GM12878 (cell line): ENCODE results near the gene SFXN1. TPM values are rescaled to one million over a fixed set of nuclear protein-coding genes. Genes with fewer than 3 reads are reported as not detected.

Source experiments
- ASH2L ChIP-seq: fragments of 300-600, 200-600 bp; sonication (generic); IDR thresholded peaks from 2 replicates; pipeline ENCODE4 v1.6.1; 2017; ENCODE audit warnings: low read depth, mild to moderate bottlenecking, borderline replicate concordance
- BCL3 ChIP-seq: IDR thresholded peaks from 2 replicates; pipeline ENCODE4 v1.6.1; 2011; ENCODE audit warnings: borderline replicate concordance, low read depth, mild to moderate bottlenecking, moderate library complexity, low read length; ENCODE audit not compliant: insufficient read depth, poor library complexity, severe bottlenecking
- CBFB ChIP-seq: IDR thresholded peaks from 2 replicates; pipeline ENCODE4 v1.6.1; 2016; ENCODE audit warnings: antibody characterized with exemption, low read depth
- CBX3 ChIP-seq: fragments of 200-600 bp; sonication (generic); IDR thresholded peaks from 2 replicates; pipeline ENCODE4 v1.6.1; 2016; ENCODE audit warnings: low read depth, borderline replicate concordance
- EGR1 ChIP-seq, 2 experiments: IDR thresholded peaks; 1 replicate in 1 of 2; 2 replicates in 1 of 2; pipeline ENCODE4 v1.6.1; 2011 to 2012; ENCODE audit warnings: low read depth in 2 of 2, low read length in 2 of 2, borderline replicate concordance in 1 of 2, mild to moderate bottlenecking in 1 of 2, moderate library complexity in 1 of 2
- MTA2 ChIP-seq: fragments of 450-650 bp; IDR thresholded peaks from 2 replicates; pipeline ENCODE4 v1.6.1; 2016; ENCODE audit warnings: low read depth, mild to moderate bottlenecking, moderate library complexity
- NRF1 ChIP-seq: conservative IDR thresholded peaks from 2 replicates; pipeline ENCODE4 v1.6.1; 2011; ENCODE audit warnings: mild to moderate bottlenecking, low read depth, low read length, improper control_type of control experiment
- PAX8 ChIP-seq: fragments of 450-650 bp; IDR thresholded peaks from 2 replicates; pipeline ENCODE4 v1.6.1; 2017; ENCODE audit warnings: mild to moderate bottlenecking, moderate library complexity
- POLR2AphosphoS5 ChIP-seq: IDR thresholded peaks from 2 replicates; pipeline ENCODE4 v1.6.1; 2011; ENCODE audit warnings: mild to moderate bottlenecking, low read length, inconsistent platforms
- RAD21 ChIP-seq: IDR thresholded peaks from 2 replicates; pipeline ENCODE4 v1.6.1; 2011; ENCODE audit warnings: mild to moderate bottlenecking, low read depth, low read length, moderate library complexity; ENCODE audit not compliant: insufficient read depth
- RAD51 ChIP-seq: fragments of 450-650 bp; IDR thresholded peaks from 2 replicates; pipeline ENCODE4 v1.6.1; 2016; ENCODE audit warnings: moderate library complexity, mild to moderate bottlenecking, inconsistent platforms
- STAT1 ChIP-seq: fragments of 450-650 bp; conservative IDR thresholded peaks from 2 replicates; pipeline ENCODE4 v1.6.1; 2014; ENCODE audit warnings: antibody characterized with exemption, mild to moderate bottlenecking
- SUPT20H ChIP-seq: IDR thresholded peaks from 2 replicates; pipeline ENCODE4 v1.6.1; 2011; ENCODE audit warnings: low read depth, mild to moderate bottlenecking, low read length, moderate library complexity, borderline replicate concordance; ENCODE audit not compliant: control insufficient read depth
- TAF1 ChIP-seq: IDR thresholded peaks from 2 replicates; pipeline ENCODE4 v1.6.1; 2011; ENCODE audit warnings: mild to moderate bottlenecking, low read depth, low read length, borderline replicate concordance
- WRNIP1 ChIP-seq: IDR thresholded peaks from 2 replicates; pipeline ENCODE4 v1.6.1; 2011; ENCODE audit warnings: low read depth, low read length, improper control_type of control experiment, borderline replicate concordance
- polyA plus RNA-seq, 11 experiments: library from polyadenylated mRNA; depleted of rRNA in 4 of 11; unstranded in 6 of 11; stranded (reverse) in 5 of 11; fragments of >200 nt; fragmentation: Nextera tagmentation in 4 of 11; fragmentation: Illumina TruSeq in 1 of 11; extraction: Ambion mirVana in 4 of 11; extraction: Trizol in 1 of 11; gene quantifications; 1 replicate in 1 of 11; 2 replicates in 10 of 11; pipeline versions ENCODE4 v1.2.1 to v1.2.3, GENCODE V29; 2011 to 2016; ENCODE audit warnings: inconsistent platforms in 2 of 11, missing spikeins in 2 of 11, low read depth in 1 of 11
- total RNA-seq, 4 experiments: library from RNA; depleted of rRNA in 3 of 4; stranded (reverse); fragments of >200 nt in 3 of 4; fragmentation: Illumina TruSeq in 1 of 4; extraction: Trizol in 1 of 4; gene quantifications; 2 replicates each; pipeline versions ENCODE4 v1.2.1 to v1.2.3, GENCODE V29; 2013 to 2021
- TF ChIP-seq, protein P1 (sequence below): IDR thresholded peaks from 2 replicates; pipeline ENCODE4 v1.6.1; 2012; ENCODE audit warnings: improper control_type of control experiment, low read depth, low read length; ENCODE audit not compliant: insufficient replicate concordance
- TF ChIP-seq, protein P2 (sequence below): fragments of 450-650 bp; IDR thresholded peaks from 2 replicates; pipeline ENCODE4 v1.6.1; 2018; ENCODE audit warnings: borderline replicate concordance, mild to moderate bottlenecking; ENCODE audit not compliant: partially characterized antibody
- TF ChIP-seq, protein P3 (sequence below), 3 experiments: IDR thresholded peaks in 2 of 3; conservative IDR thresholded peaks in 1 of 3; 2 replicates each; pipeline ENCODE4 v1.5.1; 2011; ENCODE audit warnings: low read depth in 3 of 3, low read length in 3 of 3, mild to moderate bottlenecking in 3 of 3, control low read depth in 2 of 3, moderate library complexity in 2 of 3, inconsistent platforms in 1 of 3, mixed read lengths in 1 of 3; ENCODE audit not compliant: control insufficient read depth in 2 of 3, insufficient read depth in 1 of 3; ENCODE audit errors: extremely low read depth in 1 of 3

Gene SFXN1
- total and polyA plus RNA-seq, 10 of the 15 experiments (the other 5 are each of a cell fraction or from before 2014, with no cell fraction given), result 18.0 to 248 (median 103) TPM

DNA sequence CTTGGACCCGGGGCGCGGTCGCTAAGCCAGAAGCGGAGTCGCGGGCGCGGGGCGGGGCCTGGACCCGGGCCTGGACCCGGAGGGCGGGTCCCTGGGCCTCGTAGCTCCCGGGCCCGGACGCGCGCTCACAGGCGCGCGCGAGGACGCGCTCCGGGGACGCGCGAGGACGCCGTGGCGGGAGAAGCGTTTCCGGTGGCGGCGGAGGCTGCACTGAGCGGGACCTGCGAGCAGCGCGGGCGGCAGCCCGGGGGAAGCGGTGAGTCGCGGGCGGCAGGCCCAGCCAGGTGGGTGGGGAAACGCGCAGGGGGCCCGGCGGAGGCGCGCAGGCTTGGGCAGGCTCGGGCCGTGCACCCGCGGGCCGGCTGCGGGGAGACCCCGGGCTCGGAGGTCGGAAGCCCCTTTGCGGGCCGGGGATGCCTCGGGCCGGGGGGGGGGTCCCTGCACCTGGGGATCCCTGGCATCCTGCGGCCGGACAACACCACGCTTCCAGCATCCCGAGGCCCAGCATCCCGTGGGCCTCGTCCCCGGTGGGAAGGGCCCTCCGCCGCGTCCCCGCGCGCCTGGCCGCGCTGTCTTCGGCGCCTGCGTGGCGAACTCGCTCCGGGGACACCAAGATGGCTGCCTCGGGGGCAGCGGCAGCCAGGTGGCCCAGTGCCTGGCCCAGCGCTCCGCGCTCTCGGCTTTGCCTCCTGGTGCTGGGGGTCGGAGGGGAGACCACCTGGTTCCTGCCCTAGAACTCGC is at the start of gene SFXN1 (continued):
- peak; percentile 66 for TF ChIP-seq POLR2AphosphoS5
- peak in 1 of 2 experiments; percentile 27; a peak in 1 of 3 replicates for TF ChIP-seq EGR1 (IDR thresholded peaks at IDR 0.05; ENCODE audit: borderline replicate concordance in 1 of 2, low read depth in 2 of 2, low read length in 2 of 2)
- TF ChIP-seq ASH2L, result no peak
- no peak for TF ChIP-seq RAD21
- TF ChIP-seq MTA2, result no peak
- TF ChIP-seq, protein P1, sequence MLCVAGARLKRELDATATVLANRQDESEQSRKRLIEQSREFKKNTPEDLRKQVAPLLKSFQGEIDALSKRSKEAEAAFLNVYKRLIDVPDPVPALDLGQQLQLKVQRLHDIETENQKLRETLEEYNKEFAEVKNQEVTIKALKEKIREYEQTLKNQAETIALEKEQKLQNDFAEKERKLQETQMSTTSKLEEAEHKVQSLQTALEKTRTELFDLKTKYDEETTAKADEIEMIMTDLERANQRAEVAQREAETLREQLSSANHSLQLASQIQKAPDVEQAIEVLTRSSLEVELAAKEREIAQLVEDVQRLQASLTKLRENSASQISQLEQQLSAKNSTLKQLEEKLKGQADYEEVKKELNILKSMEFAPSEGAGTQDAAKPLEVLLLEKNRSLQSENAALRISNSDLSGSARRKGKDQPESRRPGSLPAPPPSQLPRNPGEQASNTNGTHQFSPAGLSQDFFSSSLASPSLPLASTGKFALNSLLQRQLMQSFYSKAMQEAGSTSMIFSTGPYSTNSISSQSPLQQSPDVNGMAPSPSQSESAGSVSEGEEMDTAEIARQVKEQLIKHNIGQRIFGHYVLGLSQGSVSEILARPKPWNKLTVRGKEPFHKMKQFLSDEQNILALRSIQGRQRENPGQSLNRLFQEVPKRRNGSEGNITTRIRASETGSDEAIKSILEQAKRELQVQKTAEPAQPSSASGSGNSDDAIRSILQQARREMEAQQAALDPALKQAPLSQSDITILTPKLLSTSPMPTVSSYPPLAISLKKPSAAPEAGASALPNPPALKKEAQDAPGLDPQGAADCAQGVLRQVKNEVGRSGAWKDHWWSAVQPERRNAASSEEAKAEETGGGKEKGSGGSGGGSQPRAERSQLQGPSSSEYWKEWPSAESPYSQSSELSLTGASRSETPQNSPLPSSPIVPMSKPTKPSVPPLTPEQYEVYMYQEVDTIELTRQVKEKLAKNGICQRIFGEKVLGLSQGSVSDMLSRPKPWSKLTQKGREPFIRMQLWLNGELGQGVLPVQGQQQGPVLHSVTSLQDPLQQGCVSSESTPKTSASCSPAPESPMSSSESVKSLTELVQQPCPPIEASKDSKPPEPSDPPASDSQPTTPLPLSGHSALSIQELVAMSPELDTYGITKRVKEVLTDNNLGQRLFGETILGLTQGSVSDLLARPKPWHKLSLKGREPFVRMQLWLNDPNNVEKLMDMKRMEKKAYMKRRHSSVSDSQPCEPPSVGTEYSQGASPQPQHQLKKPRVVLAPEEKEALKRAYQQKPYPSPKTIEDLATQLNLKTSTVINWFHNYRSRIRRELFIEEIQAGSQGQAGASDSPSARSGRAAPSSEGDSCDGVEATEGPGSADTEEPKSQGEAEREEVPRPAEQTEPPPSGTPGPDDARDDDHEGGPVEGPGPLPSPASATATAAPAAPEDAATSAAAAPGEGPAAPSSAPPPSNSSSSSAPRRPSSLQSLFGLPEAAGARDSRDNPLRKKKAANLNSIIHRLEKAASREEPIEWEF, result no peak
- TF ChIP-seq RAD51, result no peak
- no peak for TF ChIP-seq PAX8
- TF ChIP-seq, protein P2, sequence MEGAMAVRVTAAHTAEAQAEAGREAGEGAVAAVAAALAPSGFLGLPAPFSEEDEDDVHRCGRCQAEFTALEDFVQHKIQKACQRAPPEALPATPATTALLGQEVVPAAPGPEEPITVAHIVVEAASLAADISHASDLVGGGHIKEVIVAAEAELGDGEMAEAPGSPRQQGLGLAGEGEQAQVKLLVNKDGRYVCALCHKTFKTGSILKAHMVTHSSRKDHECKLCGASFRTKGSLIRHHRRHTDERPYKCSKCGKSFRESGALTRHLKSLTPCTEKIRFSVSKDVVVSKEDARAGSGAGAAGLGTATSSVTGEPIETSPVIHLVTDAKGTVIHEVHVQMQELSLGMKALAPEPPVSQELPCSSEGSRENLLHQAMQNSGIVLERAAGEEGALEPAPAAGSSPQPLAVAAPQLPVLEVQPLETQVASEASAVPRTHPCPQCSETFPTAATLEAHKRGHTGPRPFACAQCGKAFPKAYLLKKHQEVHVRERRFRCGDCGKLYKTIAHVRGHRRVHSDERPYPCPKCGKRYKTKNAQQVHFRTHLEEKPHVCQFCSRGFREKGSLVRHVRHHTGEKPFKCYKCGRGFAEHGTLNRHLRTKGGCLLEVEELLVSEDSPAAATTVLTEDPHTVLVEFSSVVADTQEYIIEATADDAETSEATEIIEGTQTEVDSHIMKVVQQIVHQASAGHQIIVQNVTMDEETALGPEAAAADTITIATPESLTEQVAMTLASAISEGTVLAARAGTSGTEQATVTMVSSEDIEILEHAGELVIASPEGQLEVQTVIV, result no peak
- TF ChIP-seq, protein P3, sequence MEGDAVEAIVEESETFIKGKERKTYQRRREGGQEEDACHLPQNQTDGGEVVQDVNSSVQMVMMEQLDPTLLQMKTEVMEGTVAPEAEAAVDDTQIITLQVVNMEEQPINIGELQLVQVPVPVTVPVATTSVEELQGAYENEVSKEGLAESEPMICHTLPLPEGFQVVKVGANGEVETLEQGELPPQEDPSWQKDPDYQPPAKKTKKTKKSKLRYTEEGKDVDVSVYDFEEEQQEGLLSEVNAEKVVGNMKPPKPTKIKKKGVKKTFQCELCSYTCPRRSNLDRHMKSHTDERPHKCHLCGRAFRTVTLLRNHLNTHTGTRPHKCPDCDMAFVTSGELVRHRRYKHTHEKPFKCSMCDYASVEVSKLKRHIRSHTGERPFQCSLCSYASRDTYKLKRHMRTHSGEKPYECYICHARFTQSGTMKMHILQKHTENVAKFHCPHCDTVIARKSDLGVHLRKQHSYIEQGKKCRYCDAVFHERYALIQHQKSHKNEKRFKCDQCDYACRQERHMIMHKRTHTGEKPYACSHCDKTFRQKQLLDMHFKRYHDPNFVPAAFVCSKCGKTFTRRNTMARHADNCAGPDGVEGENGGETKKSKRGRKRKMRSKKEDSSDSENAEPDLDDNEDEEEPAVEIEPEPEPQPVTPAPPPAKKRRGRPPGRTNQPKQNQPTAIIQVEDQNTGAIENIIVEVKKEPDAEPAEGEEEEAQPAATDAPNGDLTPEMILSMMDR (IDR thresholded peaks at IDR 0.05 in 2 of 3, conservative IDR thresholded peaks at IDR 0.05 in 1 of 3; ENCODE audit: control insufficient read depth in 2 of 3, extremely low read depth in 1 of 3, insufficient read depth in 1 of 3, low read depth in 3 of 3, low read length in 3 of 3), result no peak
- TF ChIP-seq CBFB, result no peak
- no peak for TF ChIP-seq SUPT20H
- peak; percentile 78 for TF ChIP-seq TAF1
- TF ChIP-seq BCL3, result no peak
- TF ChIP-seq CBX3, result no peak
- no peak for TF ChIP-seq STAT1
- TF ChIP-seq NRF1, result 0 out of 2 replicates have a peak, but pooled peaks have one; percentile 16
- no peak for TF ChIP-seq WRNIP1
